ENCODE measurements around the gene ADAMTS1.

The ADAMTS1 gene

DNA sequence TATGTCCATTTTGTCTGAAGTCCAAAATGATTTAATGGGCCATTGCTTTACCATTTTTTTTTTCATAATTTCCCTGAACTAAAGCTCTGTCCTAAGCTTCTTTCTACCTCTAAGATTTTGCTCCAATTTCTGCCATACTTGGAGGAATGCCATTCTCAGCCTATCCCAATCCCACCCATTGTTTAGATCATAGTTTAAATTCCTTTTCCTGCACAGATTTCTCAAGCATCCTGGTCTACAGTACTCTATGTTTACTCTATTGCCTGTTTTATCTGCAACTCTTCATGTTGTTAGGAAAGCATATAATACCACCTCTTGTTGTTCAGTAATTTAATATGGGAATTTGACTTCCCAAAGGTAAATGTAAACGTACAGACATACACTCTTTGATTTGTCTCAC, 30.8 kb downstream of the ADAMTS1 start:
- no peak overlapping the region for H3K4me3 Mint-ChIP-seq
- no peaks in the 10 kb centered on the region for H3K27me3 Mint-ChIP-seq (ENCODE audit: low read depth)
- H3K27ac Mint-ChIP-seq: no peak overlapping the region

DNA sequence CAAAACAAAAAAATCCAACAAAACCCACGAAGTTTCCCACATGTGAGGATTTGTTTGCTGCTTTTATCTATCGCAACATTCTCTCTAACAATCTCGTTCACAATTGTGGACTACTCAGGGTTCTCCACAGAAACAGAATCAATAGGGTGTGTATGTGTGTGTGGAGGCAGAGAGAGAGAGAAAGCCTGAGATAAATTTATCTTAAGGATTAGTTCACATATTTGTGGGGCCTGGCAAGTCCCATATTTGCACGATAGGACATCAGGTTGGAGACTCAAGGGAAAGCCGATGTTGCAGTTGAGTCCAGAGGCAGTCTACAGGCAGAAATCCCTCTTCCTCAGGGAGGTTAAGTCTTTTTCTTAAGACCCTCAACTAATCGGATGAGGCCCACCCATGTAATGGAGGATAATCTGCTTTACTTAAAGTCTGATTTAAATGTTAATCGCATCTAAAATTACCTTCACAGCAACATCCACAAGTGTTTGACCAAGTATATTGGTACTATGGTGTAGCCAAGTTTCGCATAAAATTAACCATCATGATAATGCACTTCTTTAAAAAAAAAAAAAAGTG, 31.7 kb downstream of the ADAMTS1 start:
- H3K27ac Mint-ChIP-seq: no peak overlapping the region
- H3K4me3 Mint-ChIP-seq: no peak overlapping the region
- no peaks in the 10 kb centered on the region for H3K27me3 Mint-ChIP-seq (ENCODE audit: low read depth)
- no peaks in the 10 kb centered on the region for H3K4me1 Mint-ChIP-seq (ENCODE audit: low read depth)
- DNase-seq (ENCODE audit: low spot score): no peak
- H3K36me3 Mint-ChIP-seq (ENCODE audit: low read depth): no peaks in the 10 kb centered on the region
- no peaks in the 10 kb centered on the region for H3K9me3 Mint-ChIP-seq

More for the DNA sequence above, 30.8 kb downstream of the ADAMTS1 start:
- no peaks in the 10 kb centered on the region for H3K4me1 Mint-ChIP-seq (ENCODE audit: low read depth)
- no peak for DNase-seq (ENCODE audit: low spot score)
- no peaks in the 10 kb centered on the region for H3K36me3 Mint-ChIP-seq (ENCODE audit: low read depth)
- no peaks in the 10 kb centered on the region for H3K9me3 Mint-ChIP-seq

DNA sequence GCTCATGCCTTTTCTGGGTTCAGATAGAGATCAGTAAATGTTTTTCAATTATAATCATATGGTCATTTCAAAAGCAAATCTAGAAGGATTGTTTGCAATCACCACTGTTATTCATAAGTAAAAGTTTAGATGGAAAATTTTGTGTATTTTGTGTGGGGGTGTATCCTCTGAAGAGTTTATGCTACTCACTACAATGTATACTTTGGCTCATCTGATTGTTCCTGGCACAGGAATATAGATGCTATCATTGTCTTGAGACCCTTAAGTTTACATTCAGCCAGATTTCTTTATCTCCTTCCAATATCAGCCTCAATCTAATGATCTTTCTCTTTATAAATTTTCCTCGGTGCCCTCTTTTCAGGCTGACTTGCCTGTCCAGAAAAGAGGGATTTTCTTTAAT, 33.0 kb downstream of the ADAMTS1 start:
- Mint-ChIP-seq H3K9me3 (no peaks in the 10 kb centered on the region), H3K36me3 (ENCODE audit: low read depth) (no peaks in the 10 kb centered on the region), H3K4me3 (no peak overlapping the region), H3K27me3 (ENCODE audit: low read depth) (peaks cover 2% of the 10 kb centered on the region), H3K27ac (no peak overlapping the region), H3K4me1 (ENCODE audit: low read depth) (peaks cover 3% of the 10 kb centered on the region)
- DNase-seq (ENCODE audit: low spot score): no peak

DNA sequence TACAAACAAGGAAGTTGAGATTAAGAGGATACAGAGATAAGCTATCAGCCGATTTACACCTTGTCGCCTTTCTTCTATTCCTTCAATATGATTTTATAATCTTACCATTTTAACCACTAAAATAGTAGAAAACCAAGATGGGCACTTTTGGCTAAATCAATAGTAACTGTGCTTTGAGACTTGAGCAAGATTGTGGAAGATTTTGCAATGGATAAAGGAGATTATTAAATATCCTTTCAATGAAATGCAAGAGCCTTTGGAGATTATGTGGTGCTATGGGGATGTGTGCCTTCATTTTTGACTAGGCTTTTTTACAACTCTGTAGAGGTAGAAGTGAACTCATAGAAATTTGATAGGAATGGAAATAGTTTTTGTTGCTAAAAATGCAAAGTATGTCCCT, 33.7 kb downstream of the ADAMTS1 start:
- peaks cover 2% of the 10 kb centered on the region for H3K27me3 Mint-ChIP-seq (ENCODE audit: low read depth)
- peaks cover 7% of the 10 kb centered on the region for H3K4me1 Mint-ChIP-seq (ENCODE audit: low read depth)
- no peaks in the 10 kb centered on the region for H3K9me3 Mint-ChIP-seq
- H3K36me3 Mint-ChIP-seq (ENCODE audit: low read depth): no peaks in the 10 kb centered on the region
- H3K4me3 Mint-ChIP-seq: no peak overlapping the region
- no peak overlapping the region for H3K27ac Mint-ChIP-seq
- DNase-seq (ENCODE audit: low spot score): no peak

DNA sequence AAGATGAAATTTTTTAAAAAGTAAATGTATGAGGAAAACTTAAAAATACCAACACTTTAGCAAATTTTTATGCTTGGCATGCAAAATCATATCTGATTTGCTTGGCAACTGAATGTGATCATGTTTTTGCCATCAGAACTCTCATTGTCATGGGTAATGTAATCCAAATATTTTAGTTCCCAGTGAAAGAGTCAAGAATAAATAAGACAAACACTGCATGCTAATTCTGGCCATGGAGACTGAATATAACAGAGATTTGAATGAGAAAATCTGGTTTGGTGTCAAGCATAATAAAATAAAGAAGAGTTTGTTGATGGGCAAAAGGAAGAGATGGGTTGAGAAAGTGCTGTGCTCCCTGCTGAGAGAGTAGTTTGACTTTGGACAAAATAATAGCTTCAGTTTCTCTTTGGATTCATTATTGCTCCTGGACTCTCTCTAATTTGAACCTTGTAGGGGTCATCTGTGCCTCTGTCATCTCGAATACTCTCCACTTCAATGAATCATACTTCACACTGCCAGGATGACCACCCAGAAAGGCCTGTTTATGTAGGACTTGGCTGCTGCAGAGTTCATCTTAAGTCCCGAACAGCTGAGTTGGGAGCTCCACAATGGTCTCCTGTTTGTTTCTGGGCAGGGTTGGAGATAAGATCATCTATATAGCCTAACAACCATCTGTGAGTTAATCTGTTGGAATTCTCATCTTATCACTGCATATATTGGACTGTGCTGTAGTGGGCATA, 34.4 kb downstream of the ADAMTS1 start:
- Mint-ChIP-seq H3K4me1 (ENCODE audit: low read depth) (peaks cover 7% of the 10 kb centered on the region), H3K9me3 (no peaks in the 10 kb centered on the region), H3K36me3 (ENCODE audit: low read depth) (no peaks in the 10 kb centered on the region), H3K4me3 (no peak overlapping the region), H3K27ac (no peak overlapping the region), H3K27me3 (ENCODE audit: low read depth) (peaks cover 2% of the 10 kb centered on the region)
- no peak for DNase-seq (ENCODE audit: low spot score)

DNA sequence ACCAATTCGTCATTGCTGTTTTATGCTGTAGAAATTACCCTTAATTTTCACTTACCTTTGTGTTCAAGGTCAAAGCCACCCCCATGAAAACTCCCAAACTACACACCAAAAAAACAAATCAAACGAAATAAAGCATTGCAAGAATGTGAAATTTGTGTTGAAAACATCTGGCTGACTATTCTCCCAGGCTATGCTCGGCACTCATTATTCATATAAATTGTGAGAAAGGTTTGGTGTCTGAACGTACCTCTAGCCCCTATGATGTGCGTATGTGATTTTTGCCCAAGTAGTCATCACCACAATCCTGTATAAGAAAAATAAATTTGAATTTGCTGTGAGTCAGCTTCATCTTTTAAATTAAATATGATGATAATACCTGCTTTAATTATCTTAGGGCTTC, 34.9 kb downstream of the ADAMTS1 start:
- Mint-ChIP-seq H3K36me3 (ENCODE audit: low read depth) (no peaks in the 10 kb centered on the region), H3K4me3 (no peak overlapping the region), H3K4me1 (ENCODE audit: low read depth) (peaks cover 7% of the 10 kb centered on the region), H3K9me3 (no peaks in the 10 kb centered on the region), H3K27ac (no peak overlapping the region), H3K27me3 (ENCODE audit: low read depth) (peaks cover 2% of the 10 kb centered on the region)
- no peak for DNase-seq (ENCODE audit: low spot score)

DNA sequence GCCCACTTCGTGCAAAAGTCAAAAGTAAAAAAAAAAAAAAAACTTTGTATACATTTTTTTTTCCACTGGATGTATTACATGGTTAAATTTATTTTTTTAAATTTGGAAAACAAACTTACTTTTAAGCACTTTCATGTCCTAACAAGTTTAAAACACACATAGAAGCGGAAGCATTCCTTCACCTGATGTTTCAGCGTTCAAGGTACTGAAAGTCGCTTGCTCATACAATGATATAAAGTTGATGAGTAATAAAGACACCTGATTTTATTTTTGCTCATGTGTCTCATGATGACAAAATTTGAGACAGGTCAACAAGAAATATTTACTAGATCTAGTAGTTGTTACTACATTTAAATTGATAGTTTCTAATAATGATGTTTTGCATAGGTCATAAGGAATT, 35.5 kb downstream of the ADAMTS1 start:
- Mint-ChIP-seq H3K36me3 (ENCODE audit: low read depth) (no peaks in the 10 kb centered on the region), H3K4me1 (ENCODE audit: low read depth) (peaks cover 7% of the 10 kb centered on the region), H3K4me3 (no peak overlapping the region), H3K27me3 (ENCODE audit: low read depth) (peaks cover 2% of the 10 kb centered on the region), H3K9me3 (no peaks in the 10 kb centered on the region), H3K27ac (no peak overlapping the region)
- DNase-seq (ENCODE audit: low spot score): no peak

DNA sequence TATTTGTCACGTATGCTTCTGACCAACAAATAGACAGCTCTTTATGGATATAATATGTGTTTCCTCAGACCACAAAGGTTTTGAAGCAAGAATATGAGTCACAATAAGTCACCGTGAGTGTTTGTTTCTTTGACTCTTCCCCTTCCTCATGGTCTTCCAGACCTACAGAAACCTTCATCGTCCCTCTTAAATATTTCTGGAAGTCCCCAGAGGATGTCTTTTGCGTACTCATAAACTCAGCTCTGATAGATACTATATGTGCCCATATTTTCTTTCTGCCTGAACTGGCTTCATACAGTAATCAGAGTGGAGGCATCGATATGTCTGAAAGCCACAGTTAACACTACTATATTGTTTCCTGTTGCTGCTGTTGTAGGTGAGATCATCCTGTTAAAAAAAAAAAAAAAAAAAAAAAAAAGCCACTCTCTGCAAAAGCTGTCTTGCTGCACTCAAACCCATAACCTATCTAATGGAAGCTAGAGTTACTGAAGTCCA, 38.4 kb downstream of the ADAMTS1 start:
- Mint-ChIP-seq H3K27ac (peak overlapping the region; percentile 74), H3K36me3 (ENCODE audit: low read depth) (no peaks in the 10 kb centered on the region), H3K27me3 (ENCODE audit: low read depth) (peaks cover 2% of the 10 kb centered on the region), H3K4me1 (ENCODE audit: low read depth) (peaks cover 7% of the 10 kb centered on the region), H3K9me3 (no peaks in the 10 kb centered on the region), H3K4me3 (peak overlapping the region; percentile 45)
- DNase-seq (ENCODE audit: low spot score): no peak

DNA sequence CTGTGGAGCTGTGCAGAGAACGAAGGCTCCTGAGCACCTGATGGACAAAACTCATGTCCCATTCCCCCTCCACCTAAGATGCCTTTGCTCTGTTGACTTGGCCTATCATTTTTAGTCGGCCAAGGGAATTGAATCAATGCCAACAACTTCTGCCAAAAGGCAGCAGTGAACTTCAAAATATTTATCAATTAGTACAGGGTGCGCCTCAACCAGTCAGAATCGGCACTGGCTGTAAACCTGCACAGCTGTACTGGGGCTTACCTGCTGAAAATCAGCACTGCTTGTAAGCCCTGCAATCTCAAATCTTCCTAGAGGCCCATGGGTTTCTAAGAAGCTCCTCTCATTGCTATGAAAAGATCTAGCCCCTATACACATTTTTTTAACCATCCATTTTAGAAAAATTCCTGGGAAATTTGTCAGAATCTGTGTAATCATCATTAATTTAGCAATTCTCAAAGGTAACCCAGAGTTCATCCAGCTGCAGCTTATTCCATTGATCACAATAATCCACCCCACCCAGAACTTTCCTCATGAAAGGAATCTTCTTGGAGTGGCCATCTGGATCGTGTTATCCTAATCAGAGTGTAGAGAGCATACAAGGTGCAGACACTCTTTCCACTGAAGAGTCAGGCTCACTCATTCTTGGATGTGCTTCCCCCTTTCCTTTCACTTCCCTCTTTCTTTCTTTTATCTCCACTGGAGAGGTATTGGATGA, 40.2 kb downstream of the ADAMTS1 start:
- no peaks in the 10 kb centered on the region for H3K36me3 Mint-ChIP-seq (ENCODE audit: low read depth)
- H3K27ac Mint-ChIP-seq: no peak overlapping the region
- H3K4me1 Mint-ChIP-seq (ENCODE audit: low read depth): peaks cover 7% of the 10 kb centered on the region
- H3K27me3 Mint-ChIP-seq (ENCODE audit: low read depth): peaks cover 2% of the 10 kb centered on the region
- no peaks in the 10 kb centered on the region for H3K9me3 Mint-ChIP-seq
- no peak overlapping the region for H3K4me3 Mint-ChIP-seq
- DNase-seq (ENCODE audit: low spot score): no peak

DNA sequence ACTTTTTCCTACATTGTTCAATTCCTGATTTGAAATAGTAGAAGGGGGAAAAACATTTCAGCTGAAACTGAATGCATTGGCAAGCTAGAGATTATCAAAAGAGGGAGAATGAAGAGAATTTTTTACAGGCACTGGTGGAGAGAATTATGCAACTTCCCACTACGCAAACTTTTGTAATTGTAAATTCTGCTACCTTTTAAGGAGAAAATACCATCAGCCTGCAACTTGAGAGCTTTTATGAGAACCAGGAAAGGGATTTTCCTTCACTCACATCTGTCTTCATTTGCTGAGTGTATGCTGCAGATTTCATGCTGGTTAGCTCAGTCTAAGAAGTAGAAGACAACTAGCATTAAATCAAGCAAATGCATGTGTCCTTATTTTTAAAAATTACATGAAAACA, 43.7 kb downstream of the ADAMTS1 start:
- Mint-ChIP-seq H3K4me1 (ENCODE audit: low read depth) (no peaks in the 10 kb centered on the region), H3K4me3 (no peak overlapping the region), H3K9me3 (no peaks in the 10 kb centered on the region), H3K36me3 (ENCODE audit: low read depth) (no peaks in the 10 kb centered on the region), H3K27me3 (ENCODE audit: low read depth) (no peaks in the 10 kb centered on the region), H3K27ac (no peak overlapping the region)
- DNase-seq (ENCODE audit: low spot score): no peak

DNA sequence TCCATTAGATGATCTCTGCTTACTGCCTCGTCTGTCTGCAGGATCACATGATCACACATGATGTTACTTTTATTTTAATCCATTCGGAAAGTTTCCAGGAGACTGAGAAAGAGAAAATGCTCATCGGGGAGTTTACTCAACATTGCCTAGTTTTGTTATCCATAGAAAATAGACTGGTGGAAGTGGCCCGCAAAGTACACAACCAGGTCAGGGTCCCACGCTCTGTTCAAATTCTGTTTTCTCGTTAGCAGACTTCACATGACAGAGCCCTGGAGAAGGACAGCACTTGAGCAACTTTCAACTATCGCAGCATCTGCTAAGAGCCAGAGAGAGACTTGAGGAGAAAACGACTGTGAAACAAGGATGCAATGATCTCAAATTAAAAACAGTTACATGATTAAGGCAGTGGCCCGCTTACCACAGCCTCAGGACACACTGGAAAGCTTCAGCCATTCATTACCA, 44.2 kb downstream of the ADAMTS1 start:
- H3K9me3 Mint-ChIP-seq: no peaks in the 10 kb centered on the region
- H3K36me3 Mint-ChIP-seq (ENCODE audit: low read depth): no peaks in the 10 kb centered on the region
- no peak overlapping the region for H3K27ac Mint-ChIP-seq
- H3K4me1 Mint-ChIP-seq (ENCODE audit: low read depth): no peaks in the 10 kb centered on the region
- no peak overlapping the region for H3K4me3 Mint-ChIP-seq
- H3K27me3 Mint-ChIP-seq (ENCODE audit: low read depth): no peaks in the 10 kb centered on the region
- DNase-seq (ENCODE audit: low spot score): no peak

DNA sequence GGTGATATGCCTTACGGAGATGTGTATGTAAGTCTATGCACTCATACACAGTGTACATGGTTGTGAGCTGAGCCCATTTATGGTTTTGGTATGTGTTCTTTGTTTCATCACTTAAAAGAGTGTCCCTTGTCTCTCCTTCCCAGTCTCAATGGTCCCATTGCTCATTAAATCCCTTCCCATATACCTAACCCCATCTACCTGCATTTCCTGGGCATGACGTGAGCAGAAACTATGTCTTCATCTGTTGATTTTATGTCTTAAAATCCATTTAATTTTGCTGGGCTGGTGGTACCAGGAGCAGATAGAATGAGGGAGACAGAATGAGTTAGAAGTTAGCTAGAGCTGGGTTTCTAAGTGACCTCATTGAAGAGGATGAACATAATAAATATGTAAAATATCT, 44.8 kb downstream of the ADAMTS1 start:
- H3K27me3 Mint-ChIP-seq (ENCODE audit: low read depth): no peaks in the 10 kb centered on the region
- DNase-seq (ENCODE audit: low spot score): no peak
- H3K9me3 Mint-ChIP-seq: no peaks in the 10 kb centered on the region
- H3K4me3 Mint-ChIP-seq: no peak overlapping the region
- H3K4me1 Mint-ChIP-seq (ENCODE audit: low read depth): no peaks in the 10 kb centered on the region
- no peak overlapping the region for H3K27ac Mint-ChIP-seq
- H3K36me3 Mint-ChIP-seq (ENCODE audit: low read depth): no peaks in the 10 kb centered on the region

DNA sequence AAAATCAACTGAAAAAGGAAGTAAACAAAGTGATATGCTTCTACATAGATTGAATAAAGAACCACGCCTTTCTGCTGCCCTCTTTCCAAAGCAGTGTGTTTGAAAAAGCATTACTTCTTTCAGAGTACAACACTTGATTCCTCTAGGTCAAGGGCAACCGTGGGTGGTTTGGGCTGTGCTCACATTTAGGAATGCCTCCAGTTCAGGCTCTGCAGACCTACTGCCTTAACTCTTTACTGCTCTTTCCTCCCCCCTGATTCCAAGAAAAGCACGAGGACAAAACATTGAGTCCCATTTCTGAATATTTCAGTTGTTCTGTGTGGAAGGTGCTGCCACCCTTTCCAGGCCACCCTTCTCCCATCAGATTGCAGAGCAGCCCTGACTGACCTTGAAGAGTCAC, 45.2 kb downstream of the ADAMTS1 start:
- Mint-ChIP-seq H3K4me3 (no peak overlapping the region), H3K4me1 (ENCODE audit: low read depth) (no peaks in the 10 kb centered on the region), H3K9me3 (no peaks in the 10 kb centered on the region), H3K27me3 (ENCODE audit: low read depth) (no peaks in the 10 kb centered on the region), H3K27ac (no peak overlapping the region), H3K36me3 (ENCODE audit: low read depth) (no peaks in the 10 kb centered on the region)
- DNase-seq (ENCODE audit: low spot score): no peak

Data from T-helper 2 cell treated with Interferon-gamma antibody and Interleukin-4, amounts not matched to agents 5 μg/mL and 100 μg/mL, for 36 hours (primary cell).